Gastrocnemius medialis (tissue), 4 donors: ENCODE results near the gene JUP.

Experiments
- CTCF ChIP-seq, 5 experiments: fragments of 450-650 bp in 3 of 5; fragments of 200-600 bp in 2 of 5; sonication (generic) in 2 of 5; IDR thresholded peaks in 4 of 5; conservative IDR thresholded peaks in 1 of 5; 1 replicate in 4 of 5; 2 replicates in 1 of 5; pipeline ENCODE4 v1.5.1; 2016 to 2019; ENCODE audit warnings: antibody characterized with exemption in 5 of 5, mild to moderate bottlenecking in 3 of 5, moderate library complexity in 3 of 5
- POLR2A ChIP-seq, 2 donors: fragments of 450-650 bp; IDR thresholded peaks; one replicate each; pipeline ENCODE4 v1.6.1; 2017; ENCODE audit warnings: antibody characterized with exemption in 2 of 2, mild to moderate bottlenecking in 2 of 2, moderate library complexity in 2 of 2

GRCh38 chr17:41740506-41740905 lies 46.0 kb downstream of the JUP start:
- no peak for TF ChIP-seq CTCF (IDR thresholded peaks at IDR 0.05 in 4 of 5, conservative IDR thresholded peaks at IDR 0.05 in 1 of 5)
- TF ChIP-seq POLR2A (IDR thresholded peaks at IDR 0.05), result no peak
